Forelimb muscle (tissue), 1 donor: ENCODE data around the gene RTN4RL1. TPM values are rescaled to one million over a fixed set of nuclear protein-coding genes. Genes with fewer than 3 reads are reported as not detected.
"Not testable (repeated sequence)": the region's sequence is repeated elsewhere in the genome, so short reads cannot be mapped to it uniquely, and the experiment has no call there.

ENCODE experiments used
- DNase-seq: peaks from one replicate; pipeline ENCODE4 v3.0.0-alpha.2; 2013; ENCODE audit warnings: low read depth
- polyA plus RNA-seq: library from polyadenylated mRNA; unstranded; fragments of 120-200 nt; gene quantifications from one replicate; pipeline ENCODE4 v1.2.1, GENCODE V29; 2013; ENCODE audit not compliant: insufficient read length

Gene RTN4RL1
- polyA plus RNA-seq, 1 donor: 1.5 TPM

GRCh38 chr17:2025622-2026309, 632 bp upstream of the RTN4RL1 start:
- no peak for DNase-seq

DNA sequence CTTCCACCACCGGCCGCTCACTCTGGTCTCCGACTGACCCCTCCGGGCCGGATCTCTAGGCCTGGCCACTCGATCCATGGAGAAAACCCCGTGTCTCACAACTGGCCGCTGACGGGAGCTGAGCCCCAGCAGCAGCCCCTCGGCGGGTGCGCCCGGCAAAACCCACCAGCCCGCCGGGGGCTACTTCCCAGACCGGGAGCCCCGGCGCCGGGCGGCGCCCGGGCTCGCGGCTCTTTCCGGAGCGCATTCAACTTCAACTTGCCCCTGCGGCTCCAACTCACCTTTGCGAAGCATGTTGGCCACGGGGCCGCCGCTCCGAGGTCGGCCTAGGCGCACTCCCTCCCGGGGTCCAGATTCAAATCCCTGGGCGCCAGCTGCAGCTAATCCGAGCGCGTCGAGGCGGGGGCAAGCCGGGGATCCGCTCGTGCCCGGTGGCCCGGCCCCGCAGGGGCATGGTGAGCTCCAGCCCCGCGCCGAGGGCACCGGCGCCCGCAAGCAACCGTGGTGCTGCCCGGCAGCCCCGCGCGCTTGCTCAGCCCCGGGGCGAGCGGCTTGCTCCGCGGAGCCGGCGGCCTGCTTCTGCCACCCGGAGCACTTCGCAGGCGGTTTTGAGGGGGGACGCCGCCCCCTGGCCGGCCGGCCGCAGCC, 438 bp downstream of the RTN4RL1 start:
- no peak for DNase-seq

GRCh38 chr17:2023692-2024571, 1.2 kb downstream of the RTN4RL1 start:
- no peak for DNase-seq

- DNase-seq: no peak
Observed at GRCh38 chr17:2023256-2023655, 1.9 kb downstream of the RTN4RL1 start.

- DNase-seq: no peak
Observed at GRCh38 chr17:2022647-2023240, 2.4 kb downstream of the RTN4RL1 start.

- no peak for DNase-seq
Observed at GRCh38 chr17:2020721-2021120, 4.4 kb downstream of the RTN4RL1 start.

GRCh38 chr17:2019723-2020122, 5.4 kb downstream of the RTN4RL1 start:
- no peak for DNase-seq

GRCh38 chr17:2018716-2019510, 6.2 kb downstream of the RTN4RL1 start:
- no peak for DNase-seq

- no peak for DNase-seq
Observed at GRCh38 chr17:2017274-2017941, 7.7 kb downstream of the RTN4RL1 start.

DNA sequence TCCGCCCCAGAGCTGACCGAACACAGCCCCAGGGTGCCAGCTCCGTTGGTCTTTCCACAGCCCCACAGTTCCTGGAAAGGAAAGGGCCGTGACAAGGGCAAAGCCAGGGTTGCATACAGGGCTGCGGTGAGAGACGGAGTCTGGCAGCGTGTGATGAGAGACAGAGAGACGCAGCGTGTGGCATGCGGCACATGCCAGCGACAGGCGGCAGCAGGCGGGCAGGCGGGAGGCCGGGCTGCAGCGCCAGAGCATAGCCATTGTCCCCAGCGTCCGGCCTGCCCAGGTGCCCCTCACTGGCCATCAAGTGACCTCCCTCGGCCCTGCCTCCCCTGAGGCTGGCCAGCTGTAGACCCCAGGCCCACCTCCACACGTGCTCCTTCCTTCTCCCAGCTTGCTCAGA, 8.6 kb downstream of the RTN4RL1 start:
- no peak for DNase-seq

GRCh38 chr17:2015314-2015713, 9.8 kb downstream of the RTN4RL1 start:
- no peak for DNase-seq

DNA sequence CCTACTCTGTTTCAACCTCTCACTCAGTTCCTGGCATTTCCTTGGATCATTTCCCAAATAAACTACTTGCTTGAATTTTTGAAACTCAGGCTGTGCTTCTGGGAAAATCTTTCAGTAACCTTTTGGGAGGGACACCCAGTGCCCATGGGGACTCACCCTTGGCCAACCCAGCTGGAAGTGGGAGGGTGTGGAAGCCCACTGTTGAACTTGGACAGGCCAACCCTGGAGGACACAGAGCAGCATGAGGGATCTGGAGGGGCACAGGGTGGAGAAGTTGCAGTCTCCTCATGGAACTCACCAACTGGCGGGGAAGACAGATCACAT, 11.2 kb downstream of the RTN4RL1 start:
- DNase-seq: no peak

- not testable (repeated sequence) for DNase-seq
Observed at GRCh38 chr17:2013220-2013993, 11.7 kb downstream of the RTN4RL1 start.

DNA sequence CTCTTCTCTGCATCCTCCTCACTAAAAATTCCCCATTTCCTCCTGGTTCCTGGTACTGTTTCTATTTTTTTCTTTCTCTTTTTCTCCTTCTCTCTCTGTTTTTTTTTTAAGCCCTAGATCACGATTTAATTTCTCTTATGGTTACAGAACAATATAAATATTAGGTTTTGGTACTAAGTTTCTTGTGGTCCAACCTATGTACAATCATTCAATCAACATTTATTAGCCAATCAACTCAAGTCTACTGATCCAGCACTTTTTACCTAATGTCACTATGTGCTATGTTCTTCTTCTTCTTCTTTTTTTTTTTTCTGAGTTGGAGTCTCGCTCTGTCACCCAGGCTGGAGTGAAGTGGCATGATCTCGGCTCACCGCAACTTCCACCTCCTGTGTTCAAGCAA, 12.6 kb downstream of the RTN4RL1 start:
- DNase-seq: no peak

GRCh38 chr17:2011411-2012371, 13.4 kb downstream of the RTN4RL1 start:
- DNase-seq: no peak

- no peak for DNase-seq
Observed at GRCh38 chr17:2009737-2010136, 15.4 kb downstream of the RTN4RL1 start.

DNA sequence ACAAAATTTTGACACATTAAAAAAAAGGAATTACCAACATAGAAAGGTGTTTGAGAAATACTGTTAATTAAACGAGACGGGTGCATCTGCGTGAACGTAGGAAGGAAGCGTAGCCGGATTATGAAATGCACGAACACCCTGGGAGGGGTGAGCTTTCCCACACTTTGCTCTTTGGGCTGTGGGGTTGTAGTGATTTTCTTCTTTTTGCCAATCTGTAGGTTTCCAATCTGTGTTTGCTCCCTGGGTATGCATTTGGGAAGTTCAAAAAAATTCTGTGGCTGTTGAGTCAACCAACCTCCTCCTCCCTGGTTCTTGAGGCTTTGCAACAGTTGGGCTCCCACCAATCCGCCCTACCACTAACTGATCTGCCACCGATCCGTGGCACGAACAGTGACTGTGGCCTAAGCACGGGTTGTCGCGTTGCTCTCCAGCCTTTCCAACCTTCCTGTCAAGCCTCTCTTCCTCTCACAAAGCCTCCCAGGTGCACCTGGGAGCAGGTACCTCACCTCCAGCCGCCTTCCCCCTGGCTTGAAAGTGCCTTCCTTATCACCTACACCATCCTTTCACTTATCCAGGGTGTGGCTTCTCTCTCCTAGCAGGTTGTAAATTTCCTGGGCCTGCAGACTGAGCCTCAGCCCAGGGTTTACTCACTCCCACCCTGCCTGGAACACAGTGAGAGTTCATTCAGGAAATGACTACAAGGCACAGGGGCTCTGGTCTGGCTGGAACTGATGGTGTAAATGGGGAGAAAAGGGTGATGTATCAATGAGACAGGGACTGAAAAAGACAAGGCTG, 16.6 kb downstream of the RTN4RL1 start:
- DNase-seq: no peak

- no peak for DNase-seq
Observed at GRCh38 chr17:2004435-2004952, 20.6 kb downstream of the RTN4RL1 start.
